Memory B cell (primary cell): Measurements from ENCODE around the gene PITHD1.
"Not testable (repeated sequence)": the region's sequence is repeated elsewhere in the genome, so short reads cannot be mapped to it uniquely, and the experiment has no call there.

ENCODE experiments used
- ATAC-seq: fragments of 150-1000 bp; cut with Tn5 transposase; 2 replicates; pipeline ENCODE4 v1.10.0; 2021; ENCODE audit warnings: low read depth, mild to moderate bottlenecking, moderate library complexity
- DNase-seq, 2 donors: peaks; one replicate each; pipeline ENCODE4 v3.0.0; 2022; ENCODE audit warnings: low spot score in 2 of 2
- H3K27ac Mint-ChIP-seq: one replicate; pipeline ENCODE4 v1.8.0; 2022; ENCODE audit warnings: mild to moderate bottlenecking, moderate library complexity, mixed read lengths
- H3K27me3 Mint-ChIP-seq: one replicate; pipeline ENCODE4 v1.8.0; 2022; ENCODE audit warnings: mixed read lengths
- H3K36me3 Mint-ChIP-seq: one replicate; pipeline ENCODE4 v1.8.0; 2022; ENCODE audit warnings: mild to moderate bottlenecking, mixed read lengths
- H3K4me1 Mint-ChIP-seq: one replicate; pipeline ENCODE4 v1.8.0; 2022; ENCODE audit warnings: mixed read lengths
- H3K4me3 Mint-ChIP-seq: one replicate; pipeline ENCODE4 v1.8.0; 2022; ENCODE audit warnings: mild to moderate bottlenecking, moderate library complexity, mixed read lengths
- H3K9me3 Mint-ChIP-seq: one replicate; pipeline ENCODE4 v1.8.0; 2022; ENCODE audit warnings: mixed read lengths

PITHD1 gene

GRCh38 chr1:23790696-23791515, 12.7 kb downstream of the PITHD1 start, which contains the start of gene LYPLA2:
LYPLA2 (plus strand) TSS chr1:23791145; CDS start chr1:23792683, 1,538 bp downstream.
- peaks cover 23% of the 10 kb centered on the region for H3K36me3 Mint-ChIP-seq
- peak within 1 kb of the TSS; percentile 97 for H3K4me3 Mint-ChIP-seq
- peaks cover 19% of the 10 kb centered on the region for H3K4me1 Mint-ChIP-seq
- ATAC-seq (peak; percentile 89), DNase-seq (peak; percentile 69 to 71)
- H3K27me3 Mint-ChIP-seq, result no peaks in the 10 kb centered on the region
- no peaks in the 10 kb centered on the region for H3K9me3 Mint-ChIP-seq
- peak within 1 kb of the TSS; percentile 94 for H3K27ac Mint-ChIP-seq

- peaks cover 20% of the 10 kb centered on the region for H3K36me3 Mint-ChIP-seq
- peak in 1 of 2 donors; percentile 27 for DNase-seq
- peak overlapping the region; percentile 97 for H3K4me3 Mint-ChIP-seq
- H3K4me1 Mint-ChIP-seq, result peaks cover 19% of the 10 kb centered on the region
- H3K9me3 Mint-ChIP-seq, result no peaks in the 10 kb centered on the region
- no peaks in the 10 kb centered on the region for H3K27me3 Mint-ChIP-seq
- peak; percentile 21 for ATAC-seq
- H3K27ac Mint-ChIP-seq, result peak overlapping the region; percentile 94
These were observed 13.4 kb downstream of the PITHD1 start for GRCh38 chr1:23791516-23792047.

GRCh38 chr1:23792151-23792945, 14.1 kb downstream of the PITHD1 start:
- Mint-ChIP-seq H3K36me3 (peaks cover 18% of the 10 kb centered on the region), H3K4me1 (peaks cover 19% of the 10 kb centered on the region), H3K27ac (no peak overlapping the region), H3K27me3 (no peaks in the 10 kb centered on the region), H3K4me3 (peak overlapping the region; percentile 97), H3K9me3 (no peaks in the 10 kb centered on the region)
- peak; percentile 14 for ATAC-seq
- DNase-seq, result peak in 1 of 2 donors; percentile 13

- peaks cover 14% of the 10 kb centered on the region for H3K36me3 Mint-ChIP-seq
- H3K9me3 Mint-ChIP-seq, result no peaks in the 10 kb centered on the region
- DNase-seq (peak in 1 of 2 donors; percentile 19), ATAC-seq (peak; percentile 50)
- H3K27me3 Mint-ChIP-seq, result no peaks in the 10 kb centered on the region
- H3K4me3 Mint-ChIP-seq, result peak overlapping the region; percentile 11
- peak overlapping the region; percentile 67 for H3K27ac Mint-ChIP-seq
- peaks cover 19% of the 10 kb centered on the region for H3K4me1 Mint-ChIP-seq
These were observed 15.0 kb downstream of the PITHD1 start for GRCh38 chr1:23793018-23793781.

GRCh38 chr1:23793861-23794731, 15.9 kb downstream of the PITHD1 start:
- H3K9me3 Mint-ChIP-seq, result no peaks in the 10 kb centered on the region
- peaks cover 19% of the 10 kb centered on the region for H3K4me1 Mint-ChIP-seq
- H3K36me3 Mint-ChIP-seq, result peaks cover 12% of the 10 kb centered on the region
- H3K27me3 Mint-ChIP-seq, result no peaks in the 10 kb centered on the region
- ATAC-seq (no peak), DNase-seq (no peak)
- H3K27ac Mint-ChIP-seq, result no peak overlapping the region
- H3K4me3 Mint-ChIP-seq, result no peak overlapping the region

GRCh38 chr1:23794732-23795182, 16.5 kb downstream of the PITHD1 start:
- not testable (repeated sequence) for ATAC-seq, H3K4me3 Mint-ChIP-seq, H3K27me3 Mint-ChIP-seq, H3K27ac Mint-ChIP-seq, H3K9me3 Mint-ChIP-seq, DNase-seq
- peaks cover 20% of the 10 kb centered on the region for H3K4me1 Mint-ChIP-seq
- H3K36me3 Mint-ChIP-seq, result peaks cover 12% of the 10 kb centered on the region

GRCh38 chr1:23795676-23796465, 17.7 kb downstream of the PITHD1 start:
- ATAC-seq (no peak), DNase-seq (no peak)
- H3K36me3 Mint-ChIP-seq, result peaks cover 12% of the 10 kb centered on the region
- no peaks in the 10 kb centered on the region for H3K9me3 Mint-ChIP-seq
- no peak overlapping the region for H3K4me3 Mint-ChIP-seq
- no peak overlapping the region for H3K27ac Mint-ChIP-seq
- no peaks in the 10 kb centered on the region for H3K27me3 Mint-ChIP-seq
- peaks cover 14% of the 10 kb centered on the region for H3K4me1 Mint-ChIP-seq

GRCh38 chr1:23796466-23797271, 18.5 kb downstream of the PITHD1 start:
- Mint-ChIP-seq H3K27me3 (no peaks in the 10 kb centered on the region), H3K4me1 (peaks cover 11% of the 10 kb centered on the region), H3K36me3 (peaks cover 12% of the 10 kb centered on the region), H3K9me3 (no peaks in the 10 kb centered on the region), H3K27ac (no peak overlapping the region), H3K4me3 (no peak overlapping the region)
- DNase-seq, result no peak
- no peak for ATAC-seq

- ATAC-seq (no peak), DNase-seq (no peak)
- Mint-ChIP-seq H3K4me3 (no peak overlapping the region), H3K9me3 (no peaks in the 10 kb centered on the region), H3K4me1 (peaks cover 6% of the 10 kb centered on the region), H3K36me3 (peaks cover 12% of the 10 kb centered on the region), H3K27ac (no peak overlapping the region), H3K27me3 (no peaks in the 10 kb centered on the region)
These were observed 19.5 kb downstream of the PITHD1 start for GRCh38 chr1:23797478-23798448.

GRCh38 chr1:23798662-23799142, 20.5 kb downstream of the PITHD1 start:
- Mint-ChIP-seq H3K27me3 (no peaks in the 10 kb centered on the region), H3K4me1 (peaks cover 6% of the 10 kb centered on the region), H3K9me3 (no peaks in the 10 kb centered on the region), H3K36me3 (peaks cover 6% of the 10 kb centered on the region), H3K27ac (no peak overlapping the region), H3K4me3 (no peak overlapping the region)
- ATAC-seq (no peak), DNase-seq (peak in 1 of 2 donors; percentile 11)

- H3K4me1 Mint-ChIP-seq, result peaks cover 6% of the 10 kb centered on the region
- H3K4me3 Mint-ChIP-seq, result peak overlapping the region; percentile 88
- H3K27ac Mint-ChIP-seq, result no peak overlapping the region
- no peaks in the 10 kb centered on the region for H3K27me3 Mint-ChIP-seq
- ATAC-seq, result no peak
- no peak for DNase-seq
- H3K9me3 Mint-ChIP-seq, result no peaks in the 10 kb centered on the region
- H3K36me3 Mint-ChIP-seq, result peaks cover 7% of the 10 kb centered on the region
These were observed 21.0 kb downstream of the PITHD1 start for GRCh38 chr1:23799255-23799569.
